PC-3 (cell line): ENCODE results near the gene SLC34A3.

Experiments used
- CTCF ChIP-seq: fragments of 300-600 bp; sonication (generic); conservative IDR thresholded peaks from 2 replicates; pipeline ENCODE4 v1.5.1; 2017; ENCODE audit warnings: antibody characterized with exemption, low read depth, mild to moderate bottlenecking, low read length
- EZH2phosphoT487 ChIP-seq: fragments of 300-600 bp; sonication (generic); IDR thresholded peaks from 2 replicates; pipeline ENCODE4 v1.6.1; 2018; ENCODE audit warnings: mild to moderate bottlenecking, antibody characterized with exemption, low read length, borderline replicate concordance

- TF ChIP-seq EZH2phosphoT487 (no peak), CTCF (no peak)
Observed at GRCh38 chr9:137275203-137275587, 44.5 kb downstream of the SLC34A3 start.
